ENCODE data around the gene EYS.
"Not testable (repeated sequence)": the region's sequence is repeated elsewhere in the genome, so short reads cannot be mapped to it uniquely, and the experiment has no call there.

Gene EYS

GRCh38 chr6:64459411-64459944 lies 1247.5 kb downstream of the EYS start:
- DNase-seq (ENCODE audit: insufficient read length, low spot score) = no peak
- TF ChIP-seq POLR2A (IDR thresholded peaks at IDR 0.05; ENCODE audit: low read depth, low read length) = no peak
- FAIRE-seq = no peak

GRCh38 chr6:64448101-64448500 lies 1258.9 kb downstream of the EYS start:
- DNase-seq (ENCODE audit: insufficient read length, low spot score); FAIRE-seq: not testable (repeated sequence)

- TF ChIP-seq POLR2A (IDR thresholded peaks at IDR 0.05; ENCODE audit: low read depth, low read length) = no peak
- FAIRE-seq = no peak
Observed at GRCh38 chr6:64445038-64445437, 1262.0 kb downstream of the EYS start.

GRCh38 chr6:64439274-64439673 lies 1267.8 kb downstream of the EYS start:
- FAIRE-seq (no peak), DNase-seq (ENCODE audit: insufficient read length, low spot score) (no peak)
- TF ChIP-seq POLR2A (IDR thresholded peaks at IDR 0.05; ENCODE audit: low read depth, low read length) = no peak

More at GRCh38 chr6:64445038-64445437, 1262.0 kb downstream of the EYS start:
- no peak for DNase-seq (ENCODE audit: insufficient read length, low spot score)

- DNase-seq (ENCODE audit: insufficient read length, low spot score) = no peak
- TF ChIP-seq POLR2A (IDR thresholded peaks at IDR 0.05; ENCODE audit: low read depth, low read length) = no peak
- FAIRE-seq = no peak
Observed at GRCh38 chr6:64437996-64438395, 1269.0 kb downstream of the EYS start.

GRCh38 chr6:64429926-64430325 lies 1277.1 kb downstream of the EYS start:
- FAIRE-seq = no peak

GRCh38 chr6:64428186-64428585 lies 1278.8 kb downstream of the EYS start:
- no peak for TF ChIP-seq POLR2A (IDR thresholded peaks at IDR 0.05; ENCODE audit: low read depth, low read length)
- DNase-seq (ENCODE audit: insufficient read length, low spot score) (no peak), FAIRE-seq (no peak)

More at GRCh38 chr6:64429926-64430325, 1277.1 kb downstream of the EYS start:
- no peak for TF ChIP-seq POLR2A (IDR thresholded peaks at IDR 0.05; ENCODE audit: low read depth, low read length)
- no peak for DNase-seq (ENCODE audit: insufficient read length, low spot score)

- FAIRE-seq = no peak
- DNase-seq (ENCODE audit: insufficient read length, low spot score) = no peak
- TF ChIP-seq POLR2A (IDR thresholded peaks at IDR 0.05; ENCODE audit: low read depth, low read length) = no peak
Observed at GRCh38 chr6:64415926-64416325, 1291.1 kb downstream of the EYS start.

GRCh38 chr6:64411226-64411625 lies 1295.8 kb downstream of the EYS start:
- no peak for FAIRE-seq
- no peak for TF ChIP-seq POLR2A (IDR thresholded peaks at IDR 0.05; ENCODE audit: low read depth, low read length)
- DNase-seq (ENCODE audit: insufficient read length, low spot score) = no peak

GRCh38 chr6:64409948-64410347 lies 1297.1 kb downstream of the EYS start:
- no peak for DNase-seq (ENCODE audit: insufficient read length, low spot score)
- no peak for TF ChIP-seq POLR2A (IDR thresholded peaks at IDR 0.05; ENCODE audit: low read depth, low read length)
- FAIRE-seq = no peak

GRCh38 chr6:64404396-64404795 lies 1302.6 kb downstream of the EYS start:
- TF ChIP-seq POLR2A (IDR thresholded peaks at IDR 0.05; ENCODE audit: low read depth, low read length) = no peak
- DNase-seq (ENCODE audit: insufficient read length, low spot score) (no peak), FAIRE-seq (no peak)

GRCh38 chr6:64383277-64383676 lies 1323.7 kb downstream of the EYS start:
- no peak for DNase-seq (ENCODE audit: insufficient read length, low spot score)
- no peak for TF ChIP-seq POLR2A (IDR thresholded peaks at IDR 0.05; ENCODE audit: low read depth, low read length)
- FAIRE-seq = no peak

- no peak for TF ChIP-seq POLR2A (IDR thresholded peaks at IDR 0.05; ENCODE audit: low read depth, low read length)
- FAIRE-seq = no peak
- DNase-seq (ENCODE audit: insufficient read length, low spot score) = no peak
Observed at GRCh38 chr6:64376394-64376793, 1330.6 kb downstream of the EYS start.

- FAIRE-seq (no peak), DNase-seq (ENCODE audit: insufficient read length, low spot score) (no peak)
- no peak for TF ChIP-seq POLR2A (IDR thresholded peaks at IDR 0.05; ENCODE audit: low read depth, low read length)
Observed at GRCh38 chr6:64357430-64357829, 1349.6 kb downstream of the EYS start.

- no peak for FAIRE-seq
- DNase-seq (ENCODE audit: insufficient read length, low spot score) = no peak
- no peak for TF ChIP-seq POLR2A (IDR thresholded peaks at IDR 0.05; ENCODE audit: low read depth, low read length)
Observed at GRCh38 chr6:64347411-64347810, 1359.6 kb downstream of the EYS start.

- no peak for TF ChIP-seq POLR2A (IDR thresholded peaks at IDR 0.05; ENCODE audit: low read depth, low read length)
- DNase-seq (ENCODE audit: insufficient read length, low spot score) (no peak), FAIRE-seq (no peak)
Observed at GRCh38 chr6:64335195-64335594, 1371.8 kb downstream of the EYS start.
